IMR-90 (cell line): ENCODE measurements around the gene PRELP. TPM values are rescaled to one million over a fixed set of nuclear protein-coding genes. Genes with fewer than 3 reads are reported as not detected.

Experiments used
- ATAC-seq: fragments of 200-7000 bp; cut with Tn5 transposase; 2 replicates; pipeline ENCODE4 v1.9.1; 2020; ENCODE audit warnings: low read depth, mild to moderate bottlenecking, moderate library complexity
- BruUV-seq: library from RNA; stranded (reverse); fragments of 400-500 nt; replicated peaks from 2 replicates; lab custom pipeline; 2021; lab: Mats Ljungman, UMichigan
- CTCF ChIA-PET: fragments of 300-600 bp; formaldehyde crosslinking; extraction: SDS; loops from one replicate; lab custom pipeline; 2021; ENCODE audit warnings: antibody characterized with exemption; lab: Yijun Ruan, JAX
- POLR2A ChIA-PET: fragments of 300-600 bp; sonication (Branson Sonifier 250); formaldehyde crosslinking; loops from one replicate; lab custom pipeline; 2022; ENCODE audit warnings: antibody characterized with exemption; ENCODE audit not compliant: unreplicated experiment; lab: Charles Lee
- DNase-seq: peaks from one replicate; pipeline ENCODE4 v3.0.0; 2013
- H2AFZ ChIP-seq: replicated peaks from 2 replicates; pipeline ENCODE3; 2013; ENCODE audit warnings: low read length, mild to moderate bottlenecking; ENCODE audit not compliant: poor library complexity
- H2AK5ac ChIP-seq: 2 replicates; pipeline ENCODE4 v1.6.1; 2013; ENCODE audit warnings: low read depth, low read length, inconsistent platforms
- H2AK9ac ChIP-seq: replicated peaks from 2 replicates; pipeline ENCODE3; 2013; ENCODE audit warnings: mild to moderate bottlenecking, low read depth, low read length, moderate library complexity; ENCODE audit not compliant: poor library complexity
- H2BK120ac ChIP-seq: 2 replicates; pipeline ENCODE4 v1.6.1; 2013; ENCODE audit warnings: low read depth, low read length, inconsistent platforms
- H2BK15ac ChIP-seq: 3 replicates; pipeline ENCODE4 v1.6.1; 2013; ENCODE audit warnings: low read depth, low read length, inconsistent platforms
- H2BK20ac ChIP-seq: 2 replicates; pipeline ENCODE4 v1.6.1; 2013; ENCODE audit warnings: low read depth, mild to moderate bottlenecking, inconsistent platforms, low read length, moderate library complexity
- H2BK5ac ChIP-seq: 2 replicates; pipeline ENCODE4 v1.6.1; 2013; ENCODE audit warnings: mild to moderate bottlenecking, low read depth, low read length, inconsistent platforms; ENCODE audit not compliant: poor library complexity, severe bottlenecking
- H3K14ac ChIP-seq: replicated peaks from 2 replicates; pipeline ENCODE4 v1.6.1; 2013; ENCODE audit warnings: low read depth, low read length, inconsistent platforms
- H3K18ac ChIP-seq: 2 replicates; pipeline ENCODE4 v1.6.1; 2013; ENCODE audit warnings: low read depth, low read length, control low read depth
- H3K23ac ChIP-seq: 2 replicates; pipeline ENCODE4 v1.6.1; 2013; ENCODE audit warnings: low read depth, low read length, inconsistent platforms
- H3K27ac ChIP-seq: 2 replicates; pipeline ENCODE4 v1.5.1; 2013; ENCODE audit warnings: mild to moderate bottlenecking, control low read depth, low read length; ENCODE audit not compliant: insufficient read depth
- H3K27me3 ChIP-seq: 2 replicates; pipeline ENCODE4 v1.6.1; 2013; ENCODE audit warnings: low read length; ENCODE audit not compliant: control insufficient read depth, insufficient read depth
- H3K36me3 ChIP-seq: 2 replicates; pipeline ENCODE4 v1.6.1; 2013; ENCODE audit warnings: low read length, mixed read lengths; ENCODE audit not compliant: control insufficient read depth, insufficient read depth
- H3K4ac ChIP-seq: 2 replicates; pipeline ENCODE4 v1.6.1; 2013; ENCODE audit warnings: low read depth, low read length, inconsistent platforms
- H3K4me1 ChIP-seq: 2 replicates; pipeline ENCODE4 v1.6.1; 2013; ENCODE audit warnings: low read length, mixed read lengths; ENCODE audit not compliant: control insufficient read depth, insufficient read depth
- H3K4me2 ChIP-seq: 2 replicates; pipeline ENCODE4 v1.6.1; 2013; ENCODE audit warnings: low read depth, mild to moderate bottlenecking, control low read depth, low read length, moderate library complexity
- H3K4me3 ChIP-seq: 2 replicates; pipeline ENCODE4 v1.5.1; 2013; ENCODE audit warnings: low read depth, mild to moderate bottlenecking, control low read depth, low read length, moderate library complexity; ENCODE audit not compliant: insufficient read depth
- H3K56ac ChIP-seq: 2 replicates; pipeline ENCODE4 v1.6.1; 2013; ENCODE audit warnings: low read length, inconsistent platforms; ENCODE audit not compliant: insufficient read depth; ENCODE audit errors: extremely low read depth
- H3K79me1 ChIP-seq, 2 experiments: 2 replicates each; pipeline ENCODE4 v1.6.1; 2013; ENCODE audit warnings: low read length in 2 of 2, inconsistent platforms in 1 of 2, low read depth in 1 of 2
- H3K9ac ChIP-seq: 2 replicates; pipeline ENCODE4 v1.6.1; 2013; ENCODE audit warnings: low read depth, low read length, control low read depth
- H3K9me1 ChIP-seq: 2 replicates; pipeline ENCODE4 v1.6.1; 2013; ENCODE audit warnings: low read length, inconsistent platforms; ENCODE audit not compliant: insufficient read depth
- H3K9me3 ChIP-seq: 2 replicates; pipeline ENCODE4 v1.6.1; 2013; ENCODE audit warnings: low read length; ENCODE audit not compliant: control insufficient read depth, insufficient read depth
- H4K20me1 ChIP-seq: 2 replicates; pipeline ENCODE4 v1.6.1; 2013; ENCODE audit warnings: low read length, inconsistent platforms; ENCODE audit not compliant: insufficient read depth
- H4K5ac ChIP-seq: 2 replicates; pipeline ENCODE4 v1.6.1; 2013; ENCODE audit warnings: mild to moderate bottlenecking, low read depth, low read length, control low read depth
- H4K8ac ChIP-seq, 2 experiments: 2 replicates each; pipeline ENCODE4 v1.6.1; 2013; ENCODE audit warnings: low read depth in 2 of 2, low read length in 2 of 2, control low read depth in 1 of 2, inconsistent platforms in 1 of 2
- H4K91ac ChIP-seq: 2 replicates; pipeline ENCODE4 v1.6.1; 2013; ENCODE audit warnings: low read depth, low read length, inconsistent platforms; ENCODE audit not compliant: insufficient read depth
- CEBPB ChIP-seq: IDR thresholded peaks from 2 replicates; pipeline ENCODE4 v1.6.1; 2012; ENCODE audit warnings: low read depth, low read length, improper control_type of control experiment
- CHD1 ChIP-seq: IDR thresholded peaks from 2 replicates; pipeline ENCODE4 v1.6.1; 2012; ENCODE audit warnings: low read depth, low read length, improper control_type of control experiment
- FOS ChIP-seq: fragments of 150-350 bp; IDR thresholded peaks from 2 replicates; pipeline ENCODE4 v1.6.1; 2016; ENCODE audit warnings: low read depth, low read length
- MAZ ChIP-seq: IDR thresholded peaks from 2 replicates; pipeline ENCODE4 v1.6.1; 2012; ENCODE audit warnings: low read depth, mild to moderate bottlenecking, low read length, improper control_type of control experiment, moderate library complexity, borderline replicate concordance
- NFE2L2 ChIP-seq: fragments of 150-350 bp; IDR thresholded peaks from 2 replicates; pipeline ENCODE4 v1.6.1; 2016; ENCODE audit warnings: low read depth, mild to moderate bottlenecking, low read length
- POLR2A ChIP-seq: IDR thresholded peaks from 2 replicates; pipeline ENCODE4 v1.6.1; 2012; ENCODE audit warnings: mild to moderate bottlenecking, low read depth, low read length
- SMC3 ChIP-seq: fragments of 150-350 bp; IDR thresholded peaks from 2 replicates; pipeline ENCODE4 v1.6.1; 2016; ENCODE audit warnings: low read depth, mild to moderate bottlenecking, antibody characterized with exemption, low read length, moderate library complexity
- whole genome bisulfite sequencing, 2 experiments: methylation state at CpG; one replicate each; pipeline versions ENCODE4 v1.1.5 to v1.1.7; 2013; ENCODE audit warnings: missing lambda C conversion rate in 2 of 2; ENCODE audit not compliant: insufficient read length in 1 of 2; ENCODE audit errors: extremely low coverage in 2 of 2; 5-methylcytosine and 5-hydroxymethylcytosine counted together
- dilution Hi-C: fragments of 300-500 bp; cut with HindIII; formaldehyde crosslinking; loops from one replicate; pipeline ENCODE4 v1.14.3; 2018; ENCODE audit warnings: low sequenced_read_pairs; ENCODE audit not compliant: unreplicated experiment
- in situ Hi-C: fragments of 300-500 bp; cut with MboI; formaldehyde crosslinking; loops from 3 replicates; pipeline ENCODE4 v1.14.3; 2019; ENCODE audit warnings: low sequenced_read_pairs, inconsistent platforms, mixed read lengths
- intact Hi-C: fragments of 100-400 bp; cut with micrococcal nuclease; formaldehyde crosslinking; loops from 2 replicates; pipeline ENCODE4 v1.10.0; 2022
- polyA plus RNA-seq, 3 experiments: library from polyadenylated mRNA; depleted of rRNA; stranded (reverse); fragments of >200 nt; gene quantifications; 2 replicates each; pipeline ENCODE4 v1.2.3, GENCODE V29; 2012; ENCODE audit warnings: low replicate concordance in 1 of 3
- total RNA-seq: library from RNA; depleted of rRNA; stranded (reverse); fragments of >200 nt; gene quantifications from 2 replicates; pipeline ENCODE4 v1.2.3, GENCODE V29; 2012
- TF ChIP-seq, protein P1 (sequence below): fragments of 150-350 bp; IDR thresholded peaks from 2 replicates; pipeline ENCODE4 v1.6.1; 2017; ENCODE audit warnings: mild to moderate bottlenecking, antibody characterized with exemption, low read length, low read depth

The PRELP gene
- total and polyA plus RNA-seq, 2 of the 4 experiments (the other 2 are of a cell fraction): 0.56 TPM; not detected in 1

- no peak overlapping the region for H3K23ac ChIP-seq
- no peak overlapping the region for H2BK20ac ChIP-seq
- POLR2A ChIA-PET: no interaction called here
- no peak overlapping the region for H3K56ac ChIP-seq
- H3K79me1 ChIP-seq: no peaks in the 10 kb centered on the region
- H4K91ac ChIP-seq: no peak overlapping the region; the same call in 1 of the 2 replicates
- H3K14ac ChIP-seq: no peak overlapping the region
- dilution Hi-C loops (no loop called here), in situ Hi-C loops (no loop called here), intact Hi-C loops (no loop called here)
- no peak for TF ChIP-seq CHD1
- TF ChIP-seq, protein P1, sequence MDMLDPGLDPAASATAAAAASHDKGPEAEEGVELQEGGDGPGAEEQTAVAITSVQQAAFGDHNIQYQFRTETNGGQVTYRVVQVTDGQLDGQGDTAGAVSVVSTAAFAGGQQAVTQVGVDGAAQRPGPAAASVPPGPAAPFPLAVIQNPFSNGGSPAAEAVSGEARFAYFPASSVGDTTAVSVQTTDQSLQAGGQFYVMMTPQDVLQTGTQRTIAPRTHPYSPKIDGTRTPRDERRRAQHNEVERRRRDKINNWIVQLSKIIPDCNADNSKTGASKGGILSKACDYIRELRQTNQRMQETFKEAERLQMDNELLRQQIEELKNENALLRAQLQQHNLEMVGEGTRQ: no peak
- TF ChIP-seq POLR2A: no peak
- TF ChIP-seq NFE2L2: no peak
- no peak for TF ChIP-seq FOS
- TF ChIP-seq MAZ: no peak
- TF ChIP-seq SMC3: no peak
- TF ChIP-seq CEBPB: no peak
- DNase-seq (no peak), ATAC-seq (no peak)
- H3K18ac ChIP-seq: no peak overlapping the region
- H2AFZ ChIP-seq: no peak overlapping the region
- WGBS, 2 experiments: no CpG with 5 or more reads among the region's 4 CpGs
- no peak overlapping the region for H3K4ac ChIP-seq
- H2BK5ac ChIP-seq: no peak overlapping the region
- no peaks in the 10 kb centered on the region for H4K20me1 ChIP-seq
- peaks cover 11% of the 10 kb centered on the region for H3K4me1 ChIP-seq
- no peak overlapping the region for H3K9ac ChIP-seq
- H3K4me2 ChIP-seq: no peak overlapping the region
- no peak overlapping the region for H2BK120ac ChIP-seq
- no peak overlapping the region for H3K4me3 ChIP-seq
- no TSS peak for BruUV-seq
- H3K27me3 ChIP-seq: no peaks in the 10 kb centered on the region
- H4K8ac ChIP-seq: no peak overlapping the region
- H2AK9ac ChIP-seq: no peak overlapping the region
- peaks cover 21% of the 10 kb centered on the region for H3K9me1 ChIP-seq
- H3K9me3 ChIP-seq: no peaks in the 10 kb centered on the region
- H2AK5ac ChIP-seq: peak overlapping the region; percentile 37; the same call in 1 of the 2 replicates
- H3K27ac ChIP-seq: no peak overlapping the region
- H2BK15ac ChIP-seq: no peak overlapping the region
- no peak overlapping the region for H4K5ac ChIP-seq
- CTCF ChIA-PET: no interaction called here
- H3K36me3 ChIP-seq: no peaks in the 10 kb centered on the region
These were observed 49.2 kb downstream of the PRELP start for GRCh38 chr1:203524824-203525223.
